CD4-positive, alpha-beta T cell treated with Interleukin-17A for 4 hours (primary cell): Measurements from ENCODE around the gene TSPAN17.

ENCODE experiments used
- DNase-seq: peaks from one replicate; pipeline ENCODE4 v3.0.0-alpha.2; 2020; ENCODE audit warnings: mixed read lengths

TSPAN17 gene

GRCh38 chr5:176661676-176662075 is 14.4 kb downstream of the TSPAN17 start:
- no peak for DNase-seq

- no peak for DNase-seq
These were observed 15.4 kb downstream of the TSPAN17 start for GRCh38 chr5:176662371-176663333.

- no peak for DNase-seq
These were observed 16.3 kb downstream of the TSPAN17 start for GRCh38 chr5:176663566-176663965.

- no peak for DNase-seq
These were observed 17.2 kb downstream of the TSPAN17 start for GRCh38 chr5:176664479-176664878.

- no peak for DNase-seq
These were observed 17.6 kb downstream of the TSPAN17 start for GRCh38 chr5:176664886-176665285.

GRCh38 chr5:176665517-176665916 is 18.2 kb downstream of the TSPAN17 start:
- no peak for DNase-seq

- DNase-seq = no peak
These were observed 20.4 kb downstream of the TSPAN17 start for GRCh38 chr5:176667637-176668036.

- no peak for DNase-seq
These were observed 23.2 kb downstream of the TSPAN17 start for GRCh38 chr5:176670449-176670848.

GRCh38 chr5:176671399-176671798 is 24.1 kb downstream of the TSPAN17 start:
- no peak for DNase-seq

GRCh38 chr5:176671890-176672747 is 24.8 kb downstream of the TSPAN17 start:
- no peak for DNase-seq

GRCh38 chr5:176673651-176674583 is 26.6 kb downstream of the TSPAN17 start:
- no peak for DNase-seq

GRCh38 chr5:176674799-176675198 is 27.5 kb downstream of the TSPAN17 start:
- DNase-seq = no peak

GRCh38 chr5:176675676-176676360 is 28.5 kb downstream of the TSPAN17 start:
- no peak for DNase-seq

- no peak for DNase-seq
These were observed 29.1 kb downstream of the TSPAN17 start for GRCh38 chr5:176676361-176676824.

GRCh38 chr5:176677209-176677939 is 30.1 kb downstream of the TSPAN17 start:
- no peak for DNase-seq

- no peak for DNase-seq
These were observed 31.3 kb downstream of the TSPAN17 start for GRCh38 chr5:176678584-176678983.

GRCh38 chr5:176679365-176680225 is 32.3 kb downstream of the TSPAN17 start:
- DNase-seq = no peak

GRCh38 chr5:176680226-176680563 is 32.9 kb downstream of the TSPAN17 start:
- DNase-seq = no peak

GRCh38 chr5:176682016-176682531 is 34.8 kb downstream of the TSPAN17 start:
- no peak for DNase-seq

- no peak for DNase-seq
These were observed 37.7 kb downstream of the TSPAN17 start for GRCh38 chr5:176685010-176685409.
